PC-9 (cell line): ENCODE data around the gene MEI4. TPM values are rescaled to one million over a fixed set of nuclear protein-coding genes. Genes with fewer than 3 reads are reported as not detected.

Experiments used
- BruUV-seq: library from RNA; stranded (reverse); fragments of 400-500 nt; replicated peaks from 2 replicates; lab custom pipeline; 2021; lab: Mats Ljungman, UMichigan
- CTCF ChIA-PET: fragments of 300-600 bp; sonication (Branson Sonifier 250); formaldehyde crosslinking; loops from one replicate; lab custom pipeline; 2022; ENCODE audit warnings: antibody characterized with exemption; lab: Charles Lee
- POLR2A ChIA-PET: fragments of 300-600 bp; sonication (Branson Sonifier 250); formaldehyde crosslinking; loops from one replicate; lab custom pipeline; 2022; ENCODE audit warnings: antibody characterized with exemption; ENCODE audit not compliant: unreplicated experiment; lab: Charles Lee
- DNase-seq, 2 experiments: peaks; one replicate each; pipeline versions ENCODE4 v3.0.0 to v3.0.0-alpha.2; 2015 to 2022; ENCODE audit warnings: mixed read lengths in 1 of 2
- H2AFZ ChIP-seq: fragments of 200-600 bp; sonication (generic); 2 replicates; pipeline ENCODE4 v1.8.1; 2017; ENCODE audit warnings: antibody characterized with exemption
- H3F3A ChIP-seq: fragments of 200-600 bp; sonication (generic); 2 replicates; pipeline ENCODE4 v1.8.1; 2017; ENCODE audit warnings: antibody characterized with exemption, mild to moderate bottlenecking, low read depth; ENCODE audit not compliant: insufficient read depth
- H3K27ac ChIP-seq: fragments of 200-600 bp; sonication (generic); 2 replicates; pipeline ENCODE4 v1.6.1; 2016; ENCODE audit warnings: mixed run types
- H3K27me3 ChIP-seq: fragments of 200-600 bp; sonication (generic); 2 replicates; pipeline ENCODE4 v1.6.1; 2016; ENCODE audit warnings: low read depth, mixed run types; ENCODE audit not compliant: insufficient read depth
- H3K36me3 ChIP-seq: fragments of 200-600 bp; sonication (generic); 2 replicates; pipeline ENCODE4 v1.6.1; 2016; ENCODE audit warnings: low read depth, mixed run types
- H3K4me1 ChIP-seq: fragments of 200-600 bp; sonication (generic); replicated peaks from 2 replicates; pipeline ENCODE4 v1.6.1; 2016; ENCODE audit warnings: mixed run types; ENCODE audit not compliant: insufficient read depth
- H3K4me2 ChIP-seq: fragments of 200-600 bp; sonication (generic); 2 replicates; pipeline ENCODE4 v1.6.1; 2017; ENCODE audit warnings: mixed run types
- H3K4me3 ChIP-seq: fragments of 200-600 bp; sonication (generic); 2 replicates; pipeline ENCODE4 v1.6.1; 2016; ENCODE audit warnings: mixed run types
- H3K79me2 ChIP-seq: fragments of 200-600 bp; sonication (generic); 2 replicates; pipeline ENCODE4 v1.6.1; 2017; ENCODE audit warnings: low read depth, mixed run types
- H3K9me2 ChIP-seq: fragments of 200-600 bp; sonication (generic); 2 replicates; pipeline ENCODE4 v1.8.1; 2017; ENCODE audit warnings: mild to moderate bottlenecking; ENCODE audit not compliant: insufficient read depth
- H3K9me3 ChIP-seq: fragments of 200-600 bp; sonication (generic); 2 replicates; pipeline ENCODE4 v1.8.1; 2016; ENCODE audit warnings: low read depth; ENCODE audit not compliant: insufficient read depth
- H4K20me1 ChIP-seq: fragments of 200-600 bp; sonication (generic); 2 replicates; pipeline ENCODE4 v1.8.1; 2017; ENCODE audit not compliant: insufficient read depth
- CTCF ChIP-seq: fragments of 200-600 bp; sonication (generic); conservative IDR thresholded peaks from 2 replicates; pipeline ENCODE4 v1.6.1; 2017; ENCODE audit warnings: mixed run types, antibody characterized with exemption, mild to moderate bottlenecking, moderate library complexity
- EZH2 ChIP-seq: fragments of 200-600 bp; sonication (generic); IDR thresholded peaks from 2 replicates; pipeline ENCODE4 v1.8.0; 2017; ENCODE audit warnings: antibody characterized with exemption, low read depth
- intact Hi-C: fragments of 100-400 bp; cut with micrococcal nuclease; formaldehyde crosslinking; loops from one replicate; pipeline ENCODE4 v1.10.0; 2022; ENCODE audit not compliant: unreplicated experiment
- total RNA-seq: library from RNA; stranded (reverse); gene quantifications from 2 replicates; pipeline ENCODE4 v1.2.3, GENCODE V29; 2021

MEI4 gene
- total RNA-seq, 1 experiment from 2014 or later, result not detected

- H2AFZ ChIP-seq, result no peak overlapping the region
- no peaks in the 10 kb centered on the region for H3F3A ChIP-seq
- intact Hi-C loops, result no loop called here
- no peak overlapping the region for H3K4me3 ChIP-seq
- no TSS peak for BruUV-seq
- DNase-seq, result no peak
- TF ChIP-seq EZH2 (no peak), CTCF (no peak)
- ChIA-PET CTCF (no interaction called here), POLR2A (no interaction called here)
- no peaks in the 10 kb centered on the region for H3K27me3 ChIP-seq
- no peaks in the 10 kb centered on the region for H3K79me2 ChIP-seq
- H3K4me1 ChIP-seq, result no peaks in the 10 kb centered on the region
- no peaks in the 10 kb centered on the region for H3K36me3 ChIP-seq
- H3K4me2 ChIP-seq, result no peak overlapping the region
- H3K27ac ChIP-seq, result no peak overlapping the region
- no peaks in the 10 kb centered on the region for H4K20me1 ChIP-seq
- no peaks in the 10 kb centered on the region for H3K9me2 ChIP-seq
- no peaks in the 10 kb centered on the region for H3K9me3 ChIP-seq
Measured at GRCh38 chr6:77883851-77884250, 231.0 kb downstream of the MEI4 start.

- TF ChIP-seq CTCF (no peak), EZH2 (no peak)
- Histone ChIP-seq H3K36me3 (no peaks in the 10 kb centered on the region), H3K9me3 (no peaks in the 10 kb centered on the region), H3K4me3 (no peak overlapping the region), H3K27ac (no peak overlapping the region), H4K20me1 (no peaks in the 10 kb centered on the region), H3F3A (no peaks in the 10 kb centered on the region), H3K9me2 (no peaks in the 10 kb centered on the region), H3K79me2 (no peaks in the 10 kb centered on the region), H3K27me3 (no peaks in the 10 kb centered on the region), H2AFZ (no peak overlapping the region), H3K4me2 (no peak overlapping the region), H3K4me1 (no peaks in the 10 kb centered on the region)
- no peak for DNase-seq
- intact Hi-C loops, result no loop called here
- no TSS peak for BruUV-seq
- CTCF ChIA-PET, result no interaction called here
- POLR2A ChIA-PET, result no interaction called here
Measured at GRCh38 chr6:77893391-77893790, 240.6 kb downstream of the MEI4 start.

GRCh38 chr6:77906070-77906469 is 253.2 kb downstream of the MEI4 start:
- ChIA-PET POLR2A (no interaction called here), CTCF (no interaction called here)
- no peak overlapping the region for H3K27ac ChIP-seq

More at GRCh38 chr6:77906070-77906469, 253.2 kb downstream of the MEI4 start:
- Histone ChIP-seq H3K27me3 (no peaks in the 10 kb centered on the region), H3K36me3 (no peaks in the 10 kb centered on the region), H3K4me1 (no peaks in the 10 kb centered on the region), H2AFZ (no peak overlapping the region), H3K4me3 (no peak overlapping the region), H4K20me1 (no peaks in the 10 kb centered on the region), H3K79me2 (no peaks in the 10 kb centered on the region), H3K9me3 (no peaks in the 10 kb centered on the region), H3F3A (no peaks in the 10 kb centered on the region), H3K4me2 (no peak overlapping the region), H3K9me2 (no peaks in the 10 kb centered on the region)
- no peak for DNase-seq
- no TSS peak for BruUV-seq
- TF ChIP-seq EZH2 (no peak), CTCF (no peak)
- intact Hi-C loops, result no loop called here
